ENCODE results near the gene FABP3.

GRCh38 chr1:31382379-31382989 lies 9.6 kb upstream of the FABP3 start:
- TF ChIP-seq CTCF (IDR thresholded peaks at IDR 0.05; ENCODE audit: low read length), result no peak
- TF ChIP-seq EZH2phosphoT487 (IDR thresholded peaks at IDR 0.05; ENCODE audit: low read length), result no peak

Data from MM.1S (cell line).